ENCODE results near the gene ZNF536. TPM values are rescaled to one million over a fixed set of nuclear protein-coding genes. Genes with fewer than 3 reads are reported as not detected.

The ZNF536 gene
- total RNA-seq, 2 experiments from 2014 or later, result not detected

DNA sequence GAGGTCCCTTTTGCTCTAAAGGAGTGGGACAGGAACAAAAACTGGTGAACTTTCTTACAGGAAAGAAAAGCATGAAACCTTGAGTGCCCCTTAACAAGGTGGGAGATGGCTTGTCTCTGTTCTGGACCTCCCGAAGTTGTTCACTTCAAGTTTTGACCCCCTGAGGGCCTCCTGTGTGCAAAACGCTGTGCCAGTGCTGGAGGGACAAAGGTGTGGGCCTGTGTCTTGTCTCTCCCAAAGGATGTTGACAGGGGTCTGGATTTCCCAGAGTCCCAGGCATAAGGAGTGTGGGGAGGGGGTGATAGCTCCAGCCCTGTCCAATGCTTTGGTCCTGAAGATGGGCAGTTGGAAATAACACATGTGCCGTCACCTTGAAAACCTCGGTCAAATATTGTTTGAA lies 6.5 kb downstream of the ZNF536 start:
- no peaks in the 10 kb centered on the region for H3K36me3 Mint-ChIP-seq
- peaks cover 18% of the 10 kb centered on the region for H3K27me3 Mint-ChIP-seq
- ATAC-seq (ENCODE audit: low read depth) (no peak), DNase-seq (no peak)
- H3K4me3 Mint-ChIP-seq, result no peak overlapping the region
- H3K27ac Mint-ChIP-seq, result no peak overlapping the region
- no peaks in the 10 kb centered on the region for H3K9me3 Mint-ChIP-seq
- H3K4me1 Mint-ChIP-seq, result no peaks in the 10 kb centered on the region
- POLR2A ChIA-PET, result no interaction called here

- ATAC-seq (ENCODE audit: low read depth), result no peak
- POLR2A ChIA-PET, result no interaction called here
- no peaks in the 10 kb centered on the region for H3K4me1 Mint-ChIP-seq
- peaks cover 10% of the 10 kb centered on the region for H3K27me3 Mint-ChIP-seq
- H3K36me3 Mint-ChIP-seq, result no peaks in the 10 kb centered on the region
- DNase-seq, result no peak
- no peak overlapping the region for H3K4me3 Mint-ChIP-seq
- no peaks in the 10 kb centered on the region for H3K9me3 Mint-ChIP-seq
- H3K27ac Mint-ChIP-seq, result no peak overlapping the region
These were observed 7.8 kb downstream of the ZNF536 start for GRCh38 chr19:30379841-30380610.

GRCh38 chr19:30381366-30381765 lies 9.2 kb downstream of the ZNF536 start:
- no peaks in the 10 kb centered on the region for H3K36me3 Mint-ChIP-seq
- H3K9me3 Mint-ChIP-seq, result no peaks in the 10 kb centered on the region
- POLR2A ChIA-PET, result no interaction called here
- no peak for DNase-seq
- H3K27me3 Mint-ChIP-seq, result no peaks in the 10 kb centered on the region
- no peak for ATAC-seq (ENCODE audit: low read depth)
- no peaks in the 10 kb centered on the region for H3K4me1 Mint-ChIP-seq
- H3K27ac Mint-ChIP-seq, result no peak overlapping the region
- H3K4me3 Mint-ChIP-seq, result no peak overlapping the region

DNA sequence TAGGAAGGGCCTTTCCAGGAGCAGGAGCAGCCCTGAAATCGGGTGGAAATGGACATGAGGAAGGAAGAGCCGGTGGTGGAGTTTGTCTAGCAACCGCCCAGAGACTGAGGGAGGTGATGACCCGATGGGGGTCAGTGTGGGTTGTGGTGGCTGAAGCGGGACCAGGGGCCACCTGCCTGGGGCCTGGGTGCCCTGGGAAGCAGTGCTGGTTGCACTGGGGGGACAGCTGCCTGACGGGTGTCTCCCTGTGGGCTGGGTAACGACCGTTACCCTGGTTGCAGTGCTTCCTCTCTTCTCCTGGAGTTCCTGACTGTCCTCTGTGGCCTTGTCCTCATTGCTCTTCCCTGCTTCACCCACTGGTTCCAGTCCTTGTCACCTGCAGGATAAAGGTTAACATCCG lies 13.0 kb downstream of the ZNF536 start:
- Mint-ChIP-seq H3K4me3 (no peak overlapping the region), H3K27ac (no peak overlapping the region), H3K36me3 (no peaks in the 10 kb centered on the region), H3K9me3 (no peaks in the 10 kb centered on the region), H3K27me3 (no peaks in the 10 kb centered on the region), H3K4me1 (no peaks in the 10 kb centered on the region)
- ATAC-seq (ENCODE audit: low read depth) (no peak), DNase-seq (no peak)
- POLR2A ChIA-PET, result no interaction called here

DNA sequence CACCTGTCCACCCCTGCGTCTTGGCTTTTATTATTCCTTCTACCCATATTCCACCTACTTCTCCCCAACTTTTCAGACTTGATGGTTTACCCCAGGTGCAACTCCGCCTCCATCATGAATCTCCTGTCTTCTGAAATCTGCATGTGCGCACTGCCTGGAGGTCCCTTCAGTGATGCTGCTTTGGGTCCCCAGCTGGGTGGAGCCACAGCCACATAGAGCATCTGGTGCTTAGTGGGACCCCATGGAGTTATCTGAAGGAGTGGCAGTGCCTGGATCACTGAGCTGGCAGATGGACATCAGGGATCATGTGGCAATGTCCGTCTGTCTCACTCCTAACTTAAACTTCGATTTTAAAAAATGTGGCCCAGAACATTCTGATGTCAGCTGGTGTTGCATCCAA lies 13.5 kb downstream of the ZNF536 start:
- POLR2A ChIA-PET, result no interaction called here
- Mint-ChIP-seq H3K27ac (no peak overlapping the region), H3K4me3 (no peak overlapping the region), H3K36me3 (no peaks in the 10 kb centered on the region), H3K27me3 (no peaks in the 10 kb centered on the region), H3K9me3 (no peaks in the 10 kb centered on the region), H3K4me1 (no peaks in the 10 kb centered on the region)
- ATAC-seq (ENCODE audit: low read depth), result no peak
- no peak for DNase-seq

DNA sequence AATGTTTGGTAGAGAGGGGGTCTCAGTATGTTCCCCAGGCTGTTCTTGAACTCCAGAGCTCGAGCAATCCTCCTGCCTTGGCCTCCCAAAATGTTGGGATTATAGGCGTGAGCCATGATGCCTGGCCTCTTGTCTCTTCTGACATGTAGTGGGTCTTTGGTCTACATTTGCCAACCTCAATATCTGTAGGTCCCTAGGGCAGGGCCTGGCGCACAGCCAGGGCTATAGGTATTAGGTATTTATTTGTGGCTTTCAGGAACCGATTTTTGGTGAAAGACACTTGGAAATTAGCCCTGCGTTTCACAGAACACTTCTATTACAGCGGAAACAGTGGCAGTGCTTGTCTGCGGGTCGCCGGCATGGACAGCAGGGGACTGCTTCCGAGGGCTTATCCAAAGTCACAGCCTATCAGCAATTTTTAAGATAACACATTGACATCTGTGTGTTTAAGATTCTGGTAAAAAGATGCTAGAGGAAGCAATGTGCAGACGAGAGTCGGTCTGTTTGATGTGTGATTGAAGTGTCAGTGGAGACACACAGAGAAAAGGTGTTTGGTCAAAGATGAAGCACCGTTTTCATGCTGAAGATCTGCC lies 14.5 kb downstream of the ZNF536 start:
- Mint-ChIP-seq H3K9me3 (no peaks in the 10 kb centered on the region), H3K36me3 (no peaks in the 10 kb centered on the region), H3K27me3 (no peaks in the 10 kb centered on the region), H3K4me1 (no peaks in the 10 kb centered on the region), H3K27ac (no peak overlapping the region), H3K4me3 (no peak overlapping the region)
- ATAC-seq (ENCODE audit: low read depth), result no peak
- no peak for DNase-seq
- POLR2A ChIA-PET, result no interaction called here

DNA sequence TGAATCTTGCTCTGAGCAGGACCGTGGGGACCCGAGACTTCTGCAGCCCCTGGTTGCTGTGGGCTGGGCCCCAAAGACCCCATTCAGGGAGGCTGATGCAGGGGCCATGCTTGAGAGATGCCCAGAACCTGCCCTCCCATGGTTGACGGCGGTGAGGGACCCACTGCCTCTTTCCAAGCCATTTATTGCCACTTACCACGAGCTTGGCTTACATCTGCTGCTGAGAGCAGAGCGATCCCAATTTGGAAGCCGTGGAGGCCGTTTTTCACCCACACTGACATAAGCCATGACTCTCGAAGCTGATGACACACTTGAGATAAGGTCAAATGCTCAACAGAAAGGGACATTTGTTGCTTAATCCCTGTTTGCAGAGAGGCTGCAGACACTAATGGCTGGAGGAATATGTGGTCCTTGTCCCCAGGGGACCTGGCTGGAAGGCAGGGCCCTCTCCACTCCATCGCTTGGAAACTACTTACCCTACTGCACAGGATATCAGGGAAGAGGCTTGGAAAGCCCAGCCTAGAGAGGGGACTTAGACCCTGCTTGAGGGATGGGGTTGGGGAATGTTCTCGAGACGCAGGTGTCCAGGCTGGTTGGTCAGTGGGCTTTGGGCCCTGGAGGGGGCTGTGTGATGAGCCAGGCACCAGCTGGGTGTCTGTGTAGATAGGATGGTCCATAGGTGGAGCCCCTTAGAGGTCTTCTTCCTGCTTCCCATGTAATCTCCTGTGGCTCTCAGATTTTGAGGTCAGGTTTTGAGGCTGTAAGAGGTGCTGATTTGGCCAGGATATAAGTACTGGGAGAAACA lies 15.3 kb downstream of the ZNF536 start:
- Mint-ChIP-seq H3K4me3 (no peak overlapping the region), H3K27me3 (no peaks in the 10 kb centered on the region), H3K27ac (no peak overlapping the region), H3K4me1 (no peaks in the 10 kb centered on the region), H3K9me3 (no peaks in the 10 kb centered on the region), H3K36me3 (no peaks in the 10 kb centered on the region)
- POLR2A ChIA-PET, result no interaction called here
- no peak for ATAC-seq (ENCODE audit: low read depth)
- DNase-seq, result no peak

DNA sequence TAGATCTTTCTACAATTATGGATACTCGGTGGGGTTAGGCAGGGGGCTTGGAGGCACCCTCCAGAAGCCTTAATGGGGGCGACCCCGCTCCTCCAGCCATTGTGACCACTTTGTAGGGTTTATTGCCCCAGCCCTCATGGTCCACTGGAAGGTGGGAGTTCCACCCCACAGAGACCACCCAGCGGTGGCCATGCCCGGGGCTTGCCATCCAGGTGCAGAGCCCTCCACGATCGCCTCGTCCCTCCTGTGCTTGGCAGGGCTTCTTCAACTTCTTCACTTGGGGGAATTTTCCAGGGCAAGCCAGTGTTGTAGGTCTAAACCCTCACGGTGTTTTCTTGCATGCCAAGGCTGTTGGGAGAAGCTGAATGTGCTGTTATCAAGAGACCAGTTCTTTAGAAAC lies 16.1 kb downstream of the ZNF536 start:
- no peaks in the 10 kb centered on the region for H3K4me1 Mint-ChIP-seq
- ATAC-seq (ENCODE audit: low read depth) (no peak), DNase-seq (no peak)
- H3K9me3 Mint-ChIP-seq, result no peaks in the 10 kb centered on the region
- H3K4me3 Mint-ChIP-seq, result no peak overlapping the region
- H3K27ac Mint-ChIP-seq, result no peak overlapping the region
- H3K27me3 Mint-ChIP-seq, result no peaks in the 10 kb centered on the region
- POLR2A ChIA-PET, result no interaction called here
- H3K36me3 Mint-ChIP-seq, result no peaks in the 10 kb centered on the region

GRCh38 chr19:30388819-30389218 lies 16.6 kb downstream of the ZNF536 start:
- Mint-ChIP-seq H3K4me1 (no peaks in the 10 kb centered on the region), H3K27me3 (no peaks in the 10 kb centered on the region), H3K4me3 (no peak overlapping the region), H3K9me3 (no peaks in the 10 kb centered on the region), H3K27ac (no peak overlapping the region), H3K36me3 (no peaks in the 10 kb centered on the region)
- POLR2A ChIA-PET, result no interaction called here
- ATAC-seq (ENCODE audit: low read depth), result no peak
- DNase-seq, result no peak

DNA sequence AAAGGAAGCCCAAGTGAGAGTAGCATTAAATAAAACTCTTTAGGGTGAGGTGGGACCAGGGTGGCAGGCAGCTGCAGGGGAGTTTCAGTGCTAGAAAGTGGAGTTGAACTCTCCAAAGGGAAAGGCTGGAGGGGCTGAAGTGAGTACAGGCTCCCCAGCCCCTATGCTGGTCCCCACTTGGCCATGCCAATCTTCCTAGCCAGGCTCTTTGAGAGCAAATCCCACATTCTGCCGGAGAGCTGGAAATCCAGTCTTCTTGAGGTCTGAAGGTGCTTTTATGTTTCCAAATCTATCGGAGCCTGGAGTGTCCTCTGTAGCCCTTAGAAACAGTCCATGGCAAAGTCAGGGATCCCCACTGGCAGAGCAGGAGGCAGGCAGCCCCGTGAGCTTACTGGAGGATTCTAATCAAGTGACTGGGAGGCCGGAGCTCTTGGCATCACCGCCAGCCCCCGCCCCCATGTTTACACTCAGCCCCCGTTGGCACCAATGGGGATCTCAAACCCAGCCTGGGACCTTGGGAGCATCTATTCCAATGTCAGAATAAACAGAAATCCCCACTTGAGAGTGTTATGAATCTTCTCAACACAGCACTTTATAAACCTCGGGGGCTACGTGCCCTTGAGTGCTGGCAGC lies 18.3 kb downstream of the ZNF536 start:
- Mint-ChIP-seq H3K9me3 (no peaks in the 10 kb centered on the region), H3K4me1 (no peaks in the 10 kb centered on the region), H3K27me3 (no peaks in the 10 kb centered on the region), H3K36me3 (no peaks in the 10 kb centered on the region), H3K27ac (no peak overlapping the region), H3K4me3 (no peak overlapping the region)
- POLR2A ChIA-PET, result no interaction called here
- ATAC-seq (ENCODE audit: low read depth) (no peak), DNase-seq (no peak)

GRCh38 chr19:30391052-30391451 lies 18.9 kb downstream of the ZNF536 start:
- Mint-ChIP-seq H3K27ac (no peak overlapping the region), H3K9me3 (no peaks in the 10 kb centered on the region), H3K4me3 (no peak overlapping the region), H3K36me3 (no peaks in the 10 kb centered on the region), H3K4me1 (no peaks in the 10 kb centered on the region), H3K27me3 (no peaks in the 10 kb centered on the region)
- POLR2A ChIA-PET, result no interaction called here
- no peak for DNase-seq
- no peak for ATAC-seq (ENCODE audit: low read depth)

- H3K36me3 Mint-ChIP-seq, result no peaks in the 10 kb centered on the region
- no peaks in the 10 kb centered on the region for H3K9me3 Mint-ChIP-seq
- no peaks in the 10 kb centered on the region for H3K4me1 Mint-ChIP-seq
- ATAC-seq (ENCODE audit: low read depth) (no peak), DNase-seq (no peak)
- H3K27me3 Mint-ChIP-seq, result no peaks in the 10 kb centered on the region
- no peak overlapping the region for H3K27ac Mint-ChIP-seq
- no peak overlapping the region for H3K4me3 Mint-ChIP-seq
- POLR2A ChIA-PET, result no interaction called here
These were observed 19.7 kb downstream of the ZNF536 start for GRCh38 chr19:30391554-30392551.

- Mint-ChIP-seq H3K27me3 (no peaks in the 10 kb centered on the region), H3K4me1 (no peaks in the 10 kb centered on the region), H3K9me3 (no peaks in the 10 kb centered on the region), H3K4me3 (no peak overlapping the region), H3K27ac (no peak overlapping the region), H3K36me3 (no peaks in the 10 kb centered on the region)
- ATAC-seq (ENCODE audit: low read depth) (no peak), DNase-seq (no peak)
- POLR2A ChIA-PET, result no interaction called here
These were observed 20.9 kb downstream of the ZNF536 start for GRCh38 chr19:30393046-30393445.

Measured in activated naive CD8-positive, alpha-beta T cell treated with anti-CD3 and anti-CD28 coated beads, Interleukin-2, amount 10 ng/mL, durations not matched to agents 7 days and 5 days (primary cell).